HCT116 (cell line): Measurements from ENCODE around the gene CDKN1A. TPM values are rescaled to one million over a fixed set of nuclear protein-coding genes. Genes with fewer than 3 reads are reported as not detected.

ENCODE experiments used
- ATAC-seq: fragments of 200-7000 bp; cut with Tn5 transposase; 2 replicates; pipeline ENCODE4 v1.9.1; 2020; ENCODE audit warnings: mild to moderate bottlenecking, moderate library complexity
- BruUV-seq: library from RNA; stranded (reverse); fragments of 400-500 nt; replicated peaks from 2 replicates; lab custom pipeline; 2021; lab: Mats Ljungman, UMichigan
- CTCF ChIA-PET: fragments of 300-600 bp; sonication (Branson Sonifier 250); formaldehyde crosslinking; loops from one replicate; lab custom pipeline; 2021; ENCODE audit warnings: antibody characterized with exemption; lab: Charles Lee
- POLR2A ChIA-PET: fragments of 300-600, 350-600 bp; sonication (Branson Sonifier 250); formaldehyde crosslinking; loops from one replicate; lab custom pipeline; 2021; ENCODE audit warnings: antibody characterized with exemption; lab: Charles Lee
- RAD21 ChIA-PET, 2 experiments: fragments of 300-600 bp; sonication (Branson Sonifier 250); formaldehyde crosslinking; loops; one replicate each; lab custom pipeline; 2023; ENCODE audit warnings: low total read pairs in 2 of 2; ENCODE audit not compliant: uncharacterized antibody in 2 of 2, unreplicated experiment in 2 of 2, low non-redundant PET in 1 of 2; lab: Charles Lee
- DNase-seq: peaks from one replicate; pipeline ENCODE4 v3.0.0-alpha.2; 2010; ENCODE audit warnings: low read depth, low spot score
- H2AFZ ChIP-seq: fragments of 200-600 bp; shearing (Covaris generic), sonication (generic); 2 replicates; pipeline ENCODE4 v1.6.1; 2017; ENCODE audit warnings: low read depth, mixed run types, mixed read lengths, antibody characterized with exemption, low read length; ENCODE audit not compliant: poor library complexity, severe bottlenecking
- H3K27ac ChIP-seq: 2 replicates; pipeline ENCODE4 v1.5.1; 2012; ENCODE audit warnings: low read depth, low read length
- H3K27me3 ChIP-seq: fragments of 200-600 bp; sonication (generic); 2 replicates; pipeline ENCODE4 v1.6.1; 2016; ENCODE audit warnings: mixed run types, low read length, mixed read lengths; ENCODE audit not compliant: insufficient read depth
- H3K36me3 ChIP-seq, 2 experiments: fragments of 200-500 bp in 1 of 2; fragments of 200-600 bp in 1 of 2; sonication (Bioruptor generic) in 1 of 2; sonication (generic) in 1 of 2; 2 replicates each; pipeline versions ENCODE4 v1.5.1 to v1.6.1; 2014 to 2016; ENCODE audit warnings: low read length in 2 of 2, inconsistent platforms in 1 of 2, mixed read lengths in 1 of 2, mixed run types in 1 of 2; ENCODE audit not compliant: insufficient read depth in 2 of 2, control insufficient read depth in 1 of 2
- H3K4me1 ChIP-seq, 2 experiments: fragments of 200-600 bp in 1 of 2; sonication (generic) in 1 of 2; 2 replicates each; pipeline versions ENCODE4 v1.5.1 to v1.6.1; 2012 to 2017; ENCODE audit warnings: low read length in 2 of 2, inconsistent platforms in 1 of 2, mild to moderate bottlenecking in 1 of 2, mixed read lengths in 1 of 2, mixed run types in 1 of 2, moderate library complexity in 1 of 2; ENCODE audit not compliant: insufficient read depth in 2 of 2, control insufficient read depth in 1 of 2
- H3K4me2 ChIP-seq: fragments of 200-600 bp; sonication (generic); 2 replicates; pipeline ENCODE4 v1.6.1; 2017; ENCODE audit warnings: mixed run types, low read length, mixed read lengths
- H3K4me3 ChIP-seq, 2 experiments: fragments of 200-600 bp in 1 of 2; sonication (generic) in 1 of 2; replicated peaks in 1 of 2; 2 replicates each; pipeline ENCODE4 v1.5.1; 2011 to 2016; ENCODE audit warnings: low read length in 2 of 2, control low read depth in 1 of 2, low read depth in 1 of 2, mild to moderate bottlenecking in 1 of 2, mixed read lengths in 1 of 2, mixed run types in 1 of 2
- H3K79me2 ChIP-seq: fragments of 200-600 bp; sonication (generic); 2 replicates; pipeline ENCODE4 v1.6.1; 2017; ENCODE audit warnings: mild to moderate bottlenecking, mixed run types, low read length, moderate library complexity, mixed read lengths; ENCODE audit not compliant: insufficient read depth
- H3K9ac ChIP-seq: fragments of 200-600 bp; sonication (generic); 2 replicates; pipeline ENCODE4 v1.6.1; 2016; ENCODE audit warnings: low read length, mixed read lengths
- H3K9me2 ChIP-seq: fragments of 200-600 bp; sonication (generic), shearing (Covaris generic); 2 replicates; pipeline ENCODE4 v1.6.1; 2017; ENCODE audit warnings: mixed run types, mild to moderate bottlenecking, moderate library complexity; ENCODE audit not compliant: insufficient read depth
- H3K9me3 ChIP-seq, 2 experiments: fragments of 200-500 bp in 1 of 2; fragments of 200-600 bp in 1 of 2; sonication (Bioruptor generic) in 1 of 2; sonication (generic) in 1 of 2; 2 replicates each; pipeline ENCODE4 v1.6.1; 2014 to 2017; ENCODE audit warnings: low read length in 2 of 2, mixed read lengths in 2 of 2, inconsistent platforms in 1 of 2, low read depth in 1 of 2, mild to moderate bottlenecking in 1 of 2, mixed run types in 1 of 2, moderate library complexity in 1 of 2; ENCODE audit not compliant: control insufficient read depth in 1 of 2, insufficient read depth in 1 of 2
- H4K20me1 ChIP-seq: fragments of 200-600 bp; sonication (generic), shearing (Covaris generic); 2 replicates; pipeline ENCODE4 v1.6.1; 2017; ENCODE audit warnings: mixed run types, mild to moderate bottlenecking, moderate library complexity; ENCODE audit not compliant: insufficient read depth
- CBX3 ChIP-seq: IDR thresholded peaks from 2 replicates; pipeline ENCODE4 v1.6.1; 2012; ENCODE audit warnings: low read depth
- CTCF ChIP-seq, 3 experiments: fragments of 200-600 bp in 1 of 3; sonication (generic) in 1 of 3; IDR thresholded peaks in 2 of 3; conservative IDR thresholded peaks in 1 of 3; 2 replicates each; pipeline ENCODE4 v1.5.1; 2012 to 2017; ENCODE audit warnings: low read depth in 2 of 3, low read length in 2 of 3, antibody characterized with exemption in 1 of 3, borderline replicate concordance in 1 of 3, control low read depth in 1 of 3, mild to moderate bottlenecking in 1 of 3, mixed read lengths in 1 of 3, mixed run types in 1 of 3, moderate library complexity in 1 of 3; ENCODE audit not compliant: insufficient read depth in 1 of 3
- JUND ChIP-seq: IDR thresholded peaks from 2 replicates; pipeline ENCODE4 v1.6.1; 2012
- POLR2A ChIP-seq: IDR thresholded peaks from 2 replicates; pipeline ENCODE4 v1.7.0; 2011; ENCODE audit warnings: borderline replicate concordance; ENCODE audit not compliant: insufficient read depth, insufficient read length; ENCODE audit errors: extremely low read depth
- POLR2AphosphoS5 ChIP-seq: IDR thresholded peaks from 2 replicates; pipeline ENCODE4 v1.6.1; 2011; ENCODE audit warnings: mild to moderate bottlenecking, low read depth, low read length, moderate library complexity
- RAD21 ChIP-seq: IDR thresholded peaks from 2 replicates; pipeline ENCODE4 v1.6.1; 2012; ENCODE audit warnings: low read depth, mild to moderate bottlenecking
- SRF ChIP-seq: IDR thresholded peaks from 2 replicates; pipeline ENCODE4 v1.6.1; 2012; ENCODE audit warnings: low read depth
- ZNF274 ChIP-seq: fragments of 200-500 bp; sonication (Bioruptor generic); IDR thresholded peaks from 2 replicates; pipeline ENCODE4 v1.6.1; 2014; ENCODE audit warnings: mild to moderate bottlenecking, low read depth, low read length, inconsistent platforms
- intact Hi-C: fragments of 100-400 bp; cut with micrococcal nuclease; formaldehyde crosslinking; loops from 2 replicates; pipeline ENCODE4 v1.10.0; 2022
- total RNA-seq: library from RNA; stranded (reverse); gene quantifications from one replicate; pipeline ENCODE4 v1.2.1, GENCODE V29; 2021; ENCODE audit not compliant: unreplicated experiment

The CDKN1A gene
- total RNA-seq, 1 experiment from 2014 or later: 179 TPM

- ChIA-PET CTCF (no interaction called here), RAD21 (no interaction called here), POLR2A (no interaction called here)
- BruUV-seq: no TSS peak
- intact Hi-C loops: no loop called here
- no peaks in the 10 kb centered on the region for H3K27me3 ChIP-seq
- no peaks in the 10 kb centered on the region for H3K79me2 ChIP-seq
- no peaks in the 10 kb centered on the region for H4K20me1 ChIP-seq
- no peak overlapping the region for H3K27ac ChIP-seq
- DNase-seq (no peak), ATAC-seq (no peak)
- no peak overlapping the region for H3K4me2 ChIP-seq
- TF ChIP-seq POLR2A (no peak), JUND (no peak), RAD21 (no peak), CTCF (IDR thresholded peaks at IDR 0.05 in 2 of 3, conservative IDR thresholded peaks at IDR 0.05 in 1 of 3; ENCODE audit: borderline replicate concordance in 1 of 3, insufficient read depth in 1 of 3, low read depth in 2 of 3, low read length in 2 of 3) (no peak), ZNF274 (no peak), SRF (no peak), CBX3 (no peak), POLR2AphosphoS5 (no peak)
- no peak overlapping the region for H3K4me3 ChIP-seq
- H3K9me3 ChIP-seq: no peaks in the 10 kb centered on the region
- H2AFZ ChIP-seq: no peak overlapping the region
- H3K4me1 ChIP-seq: peaks cover 4 to 10% of the 10 kb centered on the region in 2 experiments; a peak in 2 of 4 replicates
- no peaks in the 10 kb centered on the region for H3K9me2 ChIP-seq
- no peaks in the 10 kb centered on the region for H3K36me3 ChIP-seq
- H3K9ac ChIP-seq: no peak overlapping the region
Measured at GRCh38 chr6:36636283-36636682, 42.2 kb upstream of the CDKN1A start.
